GM21737 (cell line): ENCODE measurements around the gene DUSP19.
"Not testable (repeated sequence)": the region's sequence is repeated elsewhere in the genome, so short reads cannot be mapped to it uniquely, and the experiment has no call there.

Experiments used
- ATAC-seq: cut with Tn5 transposase; IDR thresholded peaks from one replicate; pipeline ENCODE4 v1.9.1; 2021; ENCODE audit warnings: mild to moderate bottlenecking, moderate library complexity; ENCODE audit not compliant: unreplicated experiment

The DUSP19 gene, protein sequence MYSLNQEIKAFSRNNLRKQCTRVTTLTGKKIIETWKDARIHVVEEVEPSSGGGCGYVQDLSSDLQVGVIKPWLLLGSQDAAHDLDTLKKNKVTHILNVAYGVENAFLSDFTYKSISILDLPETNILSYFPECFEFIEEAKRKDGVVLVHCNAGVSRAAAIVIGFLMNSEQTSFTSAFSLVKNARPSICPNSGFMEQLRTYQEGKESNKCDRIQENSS

GRCh38 chr2:183078464-183079138 is at the start of gene DUSP19:
TSS of gene DUSP19 (plus strand) at chr2:183078747. CDS start at chr2:183078934, 187 bp downstream.
- peak; percentile 94 for ATAC-seq

GRCh38 chr2:183029219-183029618 is 49.3 kb upstream of the DUSP19 start:
- no peak for ATAC-seq

DNA sequence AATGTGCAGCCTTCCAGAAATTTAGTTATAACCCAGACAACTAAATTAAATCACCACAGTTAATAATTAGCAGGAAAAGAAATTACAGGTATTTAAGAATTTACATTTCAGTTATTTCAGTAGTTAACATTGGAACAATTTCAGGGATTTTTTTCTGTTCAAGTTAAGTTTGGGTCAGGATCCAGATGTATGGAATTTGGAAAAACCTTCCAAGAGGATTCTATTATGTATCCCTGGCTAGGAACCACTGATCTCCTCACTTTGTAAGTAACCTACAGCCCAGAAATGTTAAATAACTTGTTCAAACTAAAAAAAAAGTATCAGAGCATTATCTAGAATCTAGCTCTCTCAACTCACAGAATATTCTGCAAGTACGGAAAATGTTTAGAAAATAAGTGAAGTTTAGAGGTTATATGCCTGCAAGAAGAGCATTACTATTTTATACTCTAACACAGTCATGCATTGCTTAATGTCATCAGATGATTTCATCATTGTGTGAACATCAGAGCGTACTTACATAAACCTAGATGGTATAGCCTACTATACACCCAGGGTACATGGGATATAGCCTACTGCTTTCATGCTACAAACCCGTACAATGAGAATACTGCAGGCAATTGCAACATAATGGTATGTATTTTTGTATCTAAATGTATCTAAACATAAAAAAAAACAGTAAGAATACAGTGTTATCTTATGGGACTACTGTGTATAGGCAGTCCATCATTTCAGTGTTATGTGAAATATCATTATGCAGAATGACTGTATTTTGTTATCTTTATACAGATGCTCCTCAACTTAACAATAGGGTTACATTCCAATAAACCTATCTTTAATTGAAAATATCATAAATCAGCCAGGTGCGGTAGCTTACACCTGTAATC is 46.4 kb upstream of the DUSP19 start:
- no peak for ATAC-seq

- no peak for ATAC-seq
Measured at GRCh38 chr2:183033951-183034350, 44.6 kb upstream of the DUSP19 start.

DNA sequence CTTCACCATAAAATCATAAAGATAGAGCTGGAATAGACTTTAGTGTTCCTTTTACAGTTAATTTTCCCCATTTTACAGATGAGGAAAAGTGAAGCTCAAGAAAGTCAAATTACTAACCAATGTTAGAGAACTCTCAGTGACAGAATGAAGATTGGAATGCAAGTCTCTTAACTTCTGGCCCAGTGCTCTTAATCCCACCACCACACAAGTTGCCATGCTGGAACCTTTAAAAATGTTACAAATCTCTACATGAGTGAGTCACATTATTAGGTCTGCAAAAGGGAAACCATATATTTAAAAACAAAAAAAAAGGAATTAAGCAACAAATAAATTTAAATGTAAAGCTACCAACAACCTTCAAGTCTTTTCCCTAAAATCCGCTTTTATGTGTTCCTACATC is 43.7 kb upstream of the DUSP19 start:
- ATAC-seq: no peak

DNA sequence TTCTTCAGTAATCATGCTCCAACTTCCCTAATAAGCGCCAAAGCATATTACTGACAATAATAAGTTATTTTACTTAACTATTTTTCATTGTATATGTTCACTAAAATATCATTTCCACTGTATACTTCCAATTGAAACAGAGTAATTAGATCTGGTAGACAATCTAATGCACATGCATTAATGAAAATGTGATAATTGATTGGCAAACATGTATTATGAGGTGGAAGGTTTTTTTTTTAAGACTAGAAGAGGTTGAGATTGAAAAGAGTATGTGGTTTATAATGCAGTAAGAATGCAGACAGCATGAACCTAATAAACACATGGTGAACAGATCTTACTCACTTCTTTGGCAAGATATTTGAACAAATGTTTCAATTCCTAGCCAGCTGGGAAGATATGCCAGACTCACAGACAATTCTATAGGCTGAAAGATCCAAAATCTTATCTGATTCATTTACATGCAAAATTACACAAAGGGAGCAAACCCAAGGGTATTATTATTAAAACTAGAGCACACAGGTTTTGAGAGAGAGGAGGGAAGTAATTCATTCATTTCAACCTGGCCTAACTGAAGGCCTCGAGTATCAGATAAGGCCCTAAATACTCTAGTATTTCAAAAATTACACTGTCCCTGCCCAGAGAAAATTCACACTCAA is 43.1 kb upstream of the DUSP19 start:
- ATAC-seq: no peak

- ATAC-seq: peak; percentile 53
Measured at GRCh38 chr2:183035954-183036669, 42.4 kb upstream of the DUSP19 start.

DNA sequence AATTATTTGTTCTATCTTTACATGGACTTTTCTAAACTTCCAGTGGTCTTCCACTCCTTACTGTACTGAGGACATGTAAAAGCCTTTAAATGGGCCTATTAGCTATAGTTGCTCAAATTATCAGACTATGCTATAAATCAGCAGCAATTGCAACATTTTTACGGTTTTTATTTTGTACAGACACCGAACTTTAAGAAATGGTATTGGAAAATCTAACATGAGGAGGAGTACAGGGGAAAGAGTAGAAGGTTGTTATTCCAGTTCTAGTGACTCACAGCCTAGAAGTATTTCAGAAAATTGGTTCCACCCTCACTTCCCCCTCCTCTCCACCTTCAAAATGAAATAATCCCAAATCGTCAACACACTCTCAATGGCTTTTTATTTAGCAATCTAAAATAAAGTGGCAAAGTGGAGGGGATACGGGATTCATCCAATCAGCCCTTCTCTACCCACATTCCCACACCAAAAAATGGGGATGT is 41.4 kb upstream of the DUSP19 start:
- ATAC-seq: no peak

DNA sequence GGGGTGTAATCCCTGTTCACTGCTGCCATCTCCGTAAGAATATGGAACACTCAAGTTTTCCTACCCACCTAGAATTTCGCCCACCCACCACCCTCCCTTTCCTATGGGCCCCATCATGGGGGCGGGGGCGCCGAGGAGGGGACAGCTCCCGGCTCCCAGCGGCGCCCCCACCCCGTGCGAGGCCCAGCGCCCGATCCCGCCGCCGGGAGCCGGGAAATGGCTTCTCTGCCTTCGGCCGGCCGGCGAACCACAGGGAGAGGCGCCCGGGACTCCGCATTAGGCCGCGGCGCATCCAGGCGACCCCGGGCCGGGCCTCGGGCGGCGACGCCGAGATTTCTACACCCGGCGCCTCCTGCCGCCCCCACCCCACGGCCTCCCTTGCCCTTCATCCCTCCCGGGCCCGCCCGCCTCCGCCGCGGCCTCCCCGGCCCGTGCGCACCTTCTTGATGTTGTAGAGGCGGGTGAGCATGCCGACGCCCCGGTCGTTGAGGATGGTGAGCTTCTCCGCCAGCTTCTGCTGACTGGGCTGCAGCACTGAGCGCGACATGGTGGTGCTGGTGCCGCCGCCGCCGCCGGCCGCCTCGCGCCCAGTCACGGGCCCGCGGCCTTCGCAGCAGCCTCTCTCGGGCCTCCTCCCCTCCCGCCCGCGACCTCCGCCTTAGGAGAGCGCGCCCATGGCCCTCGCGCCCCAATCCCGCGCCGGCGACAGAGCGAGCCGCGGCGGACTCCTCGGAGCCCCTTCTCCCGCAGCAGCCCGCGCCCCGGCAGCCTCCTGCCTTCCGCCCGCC is 40.8 kb upstream of the DUSP19 start:
- ATAC-seq: peak; percentile 38

GRCh38 chr2:183038341-183039300 is 39.9 kb upstream of the DUSP19 start, which contains the start of gene NCKAP1:
TSS of gene NCKAP1 (minus strand) at chr2:183038457. CDS start at chr2:183038099, 358 bp downstream.
- peak; percentile 81 for ATAC-seq

DNA sequence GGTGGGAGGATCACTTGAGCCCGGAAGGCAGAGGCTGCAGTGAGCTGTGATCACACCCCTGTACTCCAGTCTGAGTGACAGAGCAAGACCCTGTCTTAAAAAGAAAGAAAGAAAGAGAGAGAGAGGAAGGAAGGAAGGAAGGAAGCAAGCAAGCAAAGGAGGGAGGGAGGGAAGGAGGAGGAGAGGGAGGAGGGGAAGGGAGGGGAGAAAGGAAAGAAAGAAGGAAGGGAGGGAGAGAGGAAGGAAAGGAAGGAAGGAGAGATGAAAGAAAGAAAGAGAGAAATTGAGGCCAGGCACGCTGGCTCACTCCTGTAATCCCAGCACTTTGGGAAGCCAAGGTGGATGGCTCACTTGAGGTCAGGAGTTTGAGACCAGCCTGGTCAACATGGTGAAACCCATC is 37.9 kb upstream of the DUSP19 start:
- ATAC-seq: no peak

DNA sequence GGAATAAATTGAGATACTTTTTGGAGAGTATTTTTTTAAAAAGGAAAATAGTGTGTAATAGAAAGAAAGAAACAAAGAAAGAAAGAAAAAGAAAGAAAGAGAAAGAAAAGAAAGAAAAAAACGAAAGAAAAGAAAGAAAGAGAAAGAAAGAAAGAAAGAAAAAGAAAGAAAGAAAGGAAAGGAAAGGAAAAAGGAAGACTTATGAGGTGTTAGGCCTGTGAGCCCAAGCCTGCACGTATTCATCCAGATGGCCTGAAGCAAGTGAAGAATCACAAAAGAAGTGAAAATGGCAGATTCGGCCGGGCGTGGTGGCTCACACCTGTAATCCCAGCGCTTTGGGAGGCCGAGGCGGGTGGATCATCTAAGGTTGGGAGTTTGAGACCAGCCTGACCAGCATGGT is 35.0 kb upstream of the DUSP19 start:
- not testable (repeated sequence) for ATAC-seq

DNA sequence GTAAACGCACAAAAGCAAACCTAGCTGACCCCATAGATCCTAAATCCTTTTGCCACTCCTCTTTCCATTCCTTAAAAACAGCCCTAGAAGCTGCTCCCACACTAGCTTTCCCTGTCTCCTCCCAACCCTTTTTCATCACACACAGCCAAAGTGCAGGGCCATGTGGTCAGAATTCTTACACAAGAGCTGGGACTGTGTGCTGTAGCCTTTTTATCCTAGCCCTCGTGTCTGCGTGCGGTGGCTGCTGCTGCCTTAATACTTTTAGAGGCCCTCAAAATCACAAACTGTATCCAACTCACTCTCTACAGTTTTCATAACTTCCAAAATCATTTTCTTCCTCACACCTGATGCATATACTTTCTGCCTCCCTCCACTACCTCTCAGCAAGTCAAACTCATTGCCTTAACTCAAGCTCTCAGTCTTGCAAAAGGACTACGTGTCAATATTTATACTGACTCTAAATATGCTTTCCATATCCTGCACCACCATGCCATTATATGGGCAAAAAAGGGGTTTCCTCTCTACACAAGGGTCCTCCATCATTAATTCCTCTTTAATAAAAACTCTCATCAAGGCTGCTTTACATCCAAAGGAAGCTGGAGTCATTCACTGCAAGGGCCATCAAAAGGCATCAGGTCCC is 30.9 kb upstream of the DUSP19 start:
- not testable (repeated sequence) for ATAC-seq

- no peak for ATAC-seq
Measured at GRCh38 chr2:183049420-183049819, 29.1 kb upstream of the DUSP19 start.

GRCh38 chr2:183057333-183057985 is 21.1 kb upstream of the DUSP19 start:
- ATAC-seq: peak; percentile 46

- ATAC-seq: no peak
Measured at GRCh38 chr2:183059561-183059960, 19.0 kb upstream of the DUSP19 start.

- ATAC-seq: no peak
Measured at GRCh38 chr2:183060571-183061231, 17.8 kb upstream of the DUSP19 start.
